GM12872 (cell line): ENCODE measurements around the gene UBASH3B.

Experiments used
- CTCF ChIP-seq: IDR thresholded peaks from 3 replicates; pipeline ENCODE4 v1.5.1; 2011; ENCODE audit warnings: low read depth, mild to moderate bottlenecking, low read length, moderate library complexity; ENCODE audit not compliant: insufficient read depth

Gene UBASH3B

GRCh38 chr11:122655527-122656072, at the start of gene UBASH3B:
UBASH3B (plus strand) TSS chr11:122655722; CDS start chr11:122656050, 328 bp downstream.
- TF ChIP-seq CTCF = no peak

- no peak for TF ChIP-seq CTCF
These were observed 43.2 kb upstream of the UBASH3B start for GRCh38 chr11:122612123-122612824.

GRCh38 chr11:122616718-122617117, 38.8 kb upstream of the UBASH3B start:
- TF ChIP-seq CTCF = no peak

GRCh38 chr11:122617297-122617696, 38.2 kb upstream of the UBASH3B start:
- TF ChIP-seq CTCF = no peak

- TF ChIP-seq CTCF = no peak
These were observed 37.6 kb upstream of the UBASH3B start for GRCh38 chr11:122617926-122618325.

- TF ChIP-seq CTCF = no peak
These were observed 36.6 kb upstream of the UBASH3B start for GRCh38 chr11:122618927-122619326.

- TF ChIP-seq CTCF = no peak
These were observed 35.8 kb upstream of the UBASH3B start for GRCh38 chr11:122619757-122620156.
